ENCODE measurements around the gene HEXD. TPM values are rescaled to one million over a fixed set of nuclear protein-coding genes. Genes with fewer than 3 reads are reported as not detected.

HEXD gene
- total RNA-seq = 75.3 to 82.8 TPM (median 76.3 TPM) in 3 replicates

- peak within 1 kb of the TSS; percentile 61 for H3K27ac Mint-ChIP-seq
- no peaks in the 10 kb centered on the region for H3K27me3 Mint-ChIP-seq (ENCODE audit: low read depth)
- TF ChIP-seq CTCF (IDR thresholded peaks at IDR 0.05; ENCODE audit: unreplicated experiment) = no peak
- peak; percentile 80 to 88 for DNase-seq (ENCODE audit: low spot score in 2 of 2, unreplicated experiment in 2 of 2)
- H3K4me3 Mint-ChIP-seq = peak within 1 kb of the TSS; percentile 78
- peaks cover 17% of the 10 kb centered on the region for H3K4me1 Mint-ChIP-seq
- peaks cover 34% of the 10 kb centered on the region for H3K36me3 Mint-ChIP-seq
- peaks cover 12% of the 10 kb centered on the region for H3K9me3 Mint-ChIP-seq
Measured at GRCh38 chr17:82418001-82418986, at the start of gene HEXD, which contains the start of gene OGFOD3. HEXD (plus strand) TSS chr17:82418347; CDS start chr17:82419800, 1,453 bp downstream. OGFOD3 (minus strand) TSS chr17:82418586; CDS start chr17:82418485, 101 bp downstream.

- peaks cover 10% of the 10 kb centered on the region for H3K27me3 Mint-ChIP-seq (ENCODE audit: low read depth)
- no peak for TF ChIP-seq CTCF (IDR thresholded peaks at IDR 0.05; ENCODE audit: unreplicated experiment)
- no peak overlapping the region for H3K4me3 Mint-ChIP-seq
Measured at GRCh38 chr17:82369211-82369610, 48.9 kb upstream of the HEXD start.

GRCh38 chr17:82370471-82371332 lies 47.4 kb upstream of the HEXD start:
- TF ChIP-seq CTCF (IDR thresholded peaks at IDR 0.05; ENCODE audit: unreplicated experiment) = no peak
- DNase-seq (ENCODE audit: low spot score in 2 of 2, unreplicated experiment in 2 of 2) = no peak
- Mint-ChIP-seq H3K27ac (no peak overlapping the region), H3K27me3 (ENCODE audit: low read depth) (peaks cover 10% of the 10 kb centered on the region), H3K9me3 (no peaks in the 10 kb centered on the region), H3K4me3 (peak overlapping the region; percentile 53), H3K36me3 (no peaks in the 10 kb centered on the region), H3K4me1 (peaks cover 37% of the 10 kb centered on the region)

More at GRCh38 chr17:82369211-82369610, 48.9 kb upstream of the HEXD start:
- Mint-ChIP-seq H3K9me3 (no peaks in the 10 kb centered on the region), H3K36me3 (no peaks in the 10 kb centered on the region), H3K27ac (no peak overlapping the region), H3K4me1 (peaks cover 39% of the 10 kb centered on the region)
- DNase-seq (ENCODE audit: low spot score in 2 of 2, unreplicated experiment in 2 of 2) = no peak

- peak within 1 kb of the TSS; percentile 25 for H3K27ac Mint-ChIP-seq
- H3K36me3 Mint-ChIP-seq = no peaks in the 10 kb centered on the region
- no peaks in the 10 kb centered on the region for H3K9me3 Mint-ChIP-seq
- peak within 1 kb of the TSS; percentile 63 for H3K4me3 Mint-ChIP-seq
- no peak for DNase-seq (ENCODE audit: low spot score in 2 of 2, unreplicated experiment in 2 of 2)
- no peak for TF ChIP-seq CTCF (IDR thresholded peaks at IDR 0.05; ENCODE audit: unreplicated experiment)
- peaks cover 10% of the 10 kb centered on the region for H3K27me3 Mint-ChIP-seq (ENCODE audit: low read depth)
- H3K4me1 Mint-ChIP-seq = peaks cover 35% of the 10 kb centered on the region
Measured at GRCh38 chr17:82371333-82372248, 46.6 kb upstream of the HEXD start, which contains the start of gene UTS2R. UTS2R (plus strand) TSS chr17:82371765; CDS start chr17:82374325, 2,560 bp downstream.

Measured in mesothelial cell of epicardium (in vitro differentiated cells).